ELR (cell line): ENCODE results near the gene MAL.

Source experiments
- DNase-seq: peaks from one replicate; pipeline ENCODE4 v3.0.0-alpha.2; 2015; ENCODE audit warnings: low read depth

The MAL gene

DNA sequence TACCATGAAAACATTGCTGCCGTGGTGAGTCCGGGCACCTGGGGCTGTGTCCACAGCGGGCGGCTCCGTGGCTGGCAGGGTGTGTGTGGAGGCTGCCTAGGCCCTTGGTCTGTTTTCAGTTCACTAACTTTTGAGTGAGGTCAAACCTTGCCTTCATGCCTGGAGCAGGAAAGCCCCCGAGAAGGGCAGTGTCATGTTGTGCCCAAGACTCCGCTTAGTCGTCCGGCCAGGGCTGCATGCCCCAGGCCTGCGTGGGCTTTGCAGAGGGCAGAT, 24.1 kb downstream of the MAL start:
- DNase-seq, result no peak

DNA sequence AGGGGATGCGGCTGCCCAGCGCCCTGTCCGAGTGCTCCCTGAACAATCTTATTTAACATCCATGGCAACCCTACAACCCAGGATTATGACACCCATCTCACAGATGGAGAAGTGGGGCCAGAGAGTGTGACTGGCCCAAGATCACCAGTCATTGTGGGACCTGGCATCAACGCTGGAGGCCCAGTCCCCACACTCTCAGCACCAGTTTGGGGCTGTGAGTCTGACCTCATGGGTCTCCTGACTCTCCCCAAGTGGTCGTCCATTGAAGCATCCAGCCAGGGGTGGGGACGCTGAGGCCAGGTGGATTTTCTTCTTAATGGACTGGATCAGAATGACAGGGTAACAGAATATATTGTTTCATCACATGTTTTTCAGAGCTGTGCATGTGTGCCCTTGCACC, 24.5 kb downstream of the MAL start:
- DNase-seq, result no peak

DNA sequence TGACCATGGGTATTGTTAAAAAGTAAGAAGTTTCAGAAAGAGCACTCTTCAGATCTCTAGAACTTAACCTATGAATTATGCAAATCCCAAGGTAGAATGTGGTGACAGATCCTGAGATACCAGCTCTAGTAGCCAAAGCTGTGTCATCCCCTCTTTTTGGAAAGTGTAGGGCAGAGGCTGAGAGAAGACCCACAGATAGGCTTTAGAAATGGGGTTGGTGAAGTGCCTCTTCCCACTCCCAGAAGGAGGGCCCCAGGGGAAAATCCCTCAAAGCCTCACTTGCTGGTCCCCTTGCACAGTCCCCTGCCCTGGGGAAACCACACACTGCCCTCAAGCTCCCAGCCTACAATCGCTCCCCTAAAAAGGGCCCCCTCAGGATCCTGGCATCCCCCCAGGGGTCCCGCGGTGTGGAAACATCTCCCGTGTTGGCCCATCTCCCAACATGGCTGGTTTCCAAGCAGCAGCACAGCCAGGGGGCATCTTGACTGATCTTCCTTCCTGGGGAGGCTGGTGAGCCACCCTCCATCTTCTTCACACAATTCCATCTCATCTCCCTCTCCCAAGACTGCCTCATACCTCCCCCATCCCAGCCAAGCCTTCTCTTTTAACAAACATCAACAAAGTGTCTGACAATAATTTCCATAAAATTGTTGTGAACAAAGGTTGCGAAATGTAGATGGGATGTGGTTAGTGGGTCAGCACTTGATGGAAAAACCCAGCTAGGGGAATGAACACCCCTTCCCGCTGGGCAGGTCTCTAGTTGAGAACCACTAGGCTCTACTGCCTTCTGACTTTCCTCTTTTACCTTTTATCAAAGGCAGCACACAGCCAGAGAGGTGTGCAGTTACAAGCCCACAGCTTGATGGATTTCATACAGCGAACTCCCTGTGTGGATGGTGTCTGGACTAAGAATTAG, 25.1 kb downstream of the MAL start:
- no peak for DNase-seq

DNA sequence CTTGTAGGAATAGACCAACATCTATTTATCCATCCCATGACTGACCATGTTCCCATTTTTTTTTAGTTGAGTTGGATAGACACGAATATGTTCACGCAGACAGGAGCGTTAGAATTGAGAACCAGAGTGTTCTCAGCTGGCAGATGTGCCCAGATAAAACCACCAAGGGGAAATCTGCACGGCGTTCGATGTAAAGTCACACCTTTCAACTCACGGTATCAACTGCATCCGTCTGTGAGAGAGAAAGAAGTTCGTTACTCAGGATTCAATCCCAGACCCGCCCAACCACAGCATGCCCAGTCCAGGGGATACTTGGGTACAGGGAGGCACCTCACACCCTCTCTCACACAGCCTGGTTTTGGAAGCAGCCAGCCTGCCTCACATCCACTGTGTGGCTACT, 26.1 kb downstream of the MAL start:
- no peak for DNase-seq

DNA sequence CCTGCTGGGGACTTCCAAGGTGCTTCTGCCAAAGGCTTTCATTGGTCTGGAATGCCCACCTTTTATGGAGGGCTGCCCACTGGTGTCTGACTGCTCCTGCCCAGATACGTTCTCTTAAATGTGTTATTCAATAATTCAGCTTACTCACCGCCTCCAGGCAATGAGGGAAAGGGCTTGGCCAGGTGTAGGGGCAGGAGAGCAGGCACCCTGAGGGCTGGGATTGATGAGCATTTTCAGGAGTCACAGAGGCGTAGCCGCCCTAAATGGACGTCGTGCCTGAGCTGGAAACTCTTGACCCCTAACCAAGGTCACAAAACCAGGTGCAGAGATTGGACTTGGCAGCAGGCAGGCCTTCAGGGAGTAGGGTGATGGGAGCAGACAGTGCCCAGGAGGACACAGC, 26.8 kb downstream of the MAL start:
- DNase-seq, result no peak

DNA sequence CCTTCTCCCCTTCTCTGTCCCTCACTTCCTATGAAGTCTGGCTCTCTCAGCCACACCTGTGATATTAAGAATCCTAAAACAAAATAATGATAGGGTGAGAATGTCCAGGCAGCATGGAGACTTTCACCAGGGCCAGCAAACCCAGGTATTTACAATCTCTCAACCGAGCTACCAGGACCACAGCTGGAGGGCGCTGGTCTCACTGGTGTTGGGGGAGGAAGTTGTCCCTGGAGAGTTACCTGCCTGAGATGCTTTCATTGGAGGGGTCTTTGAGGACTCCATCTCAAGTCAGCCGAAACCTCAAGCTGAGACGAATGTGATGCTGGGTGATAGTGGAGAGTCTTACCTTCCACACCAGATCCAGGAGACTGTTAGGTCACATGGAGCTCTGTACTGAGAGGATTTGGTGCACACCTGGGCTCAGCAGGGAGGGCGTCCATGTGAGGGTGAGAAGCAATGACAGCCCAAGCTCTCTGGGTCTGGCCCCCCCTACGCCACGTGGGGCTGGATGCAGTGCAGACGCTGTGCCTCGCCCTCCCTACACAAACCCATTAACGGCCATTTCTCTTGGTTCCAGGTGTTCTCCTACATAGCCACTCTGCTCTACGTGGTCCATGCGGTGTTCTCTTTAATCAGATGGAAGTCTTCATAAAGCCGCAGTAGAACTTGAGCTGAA, 27.4 kb downstream of the MAL start:
- no peak for DNase-seq

DNA sequence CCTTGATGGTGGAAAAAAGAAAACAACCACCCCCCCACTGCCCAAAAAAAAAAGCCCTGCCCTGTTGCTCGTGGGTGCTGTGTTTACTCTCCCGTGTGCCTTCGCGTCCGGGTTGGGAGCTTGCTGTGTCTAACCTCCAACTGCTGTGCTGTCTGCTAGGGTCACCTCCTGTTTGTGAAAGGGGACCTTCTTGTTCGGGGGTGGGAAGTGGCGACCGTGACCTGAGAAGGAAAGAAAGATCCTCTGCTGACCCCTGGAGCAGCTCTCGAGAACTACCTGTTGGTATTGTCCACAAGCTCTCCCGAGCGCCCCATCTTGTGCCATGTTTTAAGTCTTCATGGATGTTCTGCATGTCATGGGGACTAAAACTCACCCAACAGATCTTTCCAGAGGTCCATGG, 28.0 kb downstream of the MAL start:
- DNase-seq, result no peak

DNA sequence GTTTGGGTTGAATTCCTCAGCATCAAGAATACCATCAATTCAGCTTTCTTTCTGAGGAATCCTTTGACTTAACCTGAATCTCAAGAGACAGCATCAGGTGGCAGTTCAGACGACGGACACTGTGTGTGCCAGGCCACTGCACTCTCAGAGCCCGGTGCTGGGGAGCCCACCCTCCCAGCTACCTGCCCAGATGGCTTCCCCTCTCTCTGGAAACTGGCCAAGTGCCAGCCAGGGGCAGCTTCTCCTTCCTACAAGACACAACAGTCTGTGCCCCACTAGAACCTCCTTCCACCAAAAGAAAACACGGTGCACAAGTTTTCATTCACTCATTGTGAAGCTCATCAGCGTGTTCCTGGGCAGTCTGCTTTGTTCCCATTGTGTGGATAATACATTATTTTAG, 28.5 kb downstream of the MAL start:
- DNase-seq, result no peak

DNA sequence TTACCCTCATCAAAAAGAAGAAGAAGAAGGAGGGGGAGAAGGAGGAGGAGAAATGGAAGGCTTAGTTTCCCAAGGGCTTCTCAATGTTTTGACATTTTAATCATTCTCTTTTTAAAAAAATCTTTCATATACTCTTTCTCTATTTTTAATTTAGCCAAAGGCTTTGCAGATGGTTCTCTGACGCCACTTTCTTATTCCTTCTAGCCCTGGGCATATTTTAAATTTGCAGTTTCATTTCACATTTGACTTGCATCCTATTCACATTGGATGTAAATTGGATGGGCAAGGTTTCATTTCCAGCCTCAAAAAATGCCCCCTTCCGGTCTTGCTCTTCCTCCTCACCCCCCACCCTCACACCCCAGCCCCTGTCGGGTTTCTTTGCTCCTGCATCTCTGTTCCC, 29.8 kb downstream of the MAL start:
- no peak for DNase-seq

DNA sequence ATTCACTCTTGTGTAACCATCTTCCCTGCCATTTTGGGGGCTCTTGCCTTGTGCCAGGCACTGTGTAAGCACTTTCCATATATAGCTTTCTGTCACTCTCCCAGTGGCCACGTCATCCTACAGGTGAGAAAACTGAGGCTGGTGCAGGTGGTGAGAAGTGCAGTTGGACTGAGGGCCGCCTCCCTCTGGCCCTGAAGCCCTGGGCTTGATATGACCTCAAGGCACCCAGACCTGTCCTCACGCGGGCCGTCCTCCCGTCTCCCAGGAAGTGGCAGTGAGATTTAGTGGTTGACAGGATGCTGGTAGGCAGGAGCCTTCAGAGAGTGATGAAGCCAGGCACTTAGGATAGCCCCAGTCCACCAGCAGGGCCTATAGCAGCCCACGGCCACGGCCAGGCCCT, 30.5 kb downstream of the MAL start:
- no peak for DNase-seq

DNA sequence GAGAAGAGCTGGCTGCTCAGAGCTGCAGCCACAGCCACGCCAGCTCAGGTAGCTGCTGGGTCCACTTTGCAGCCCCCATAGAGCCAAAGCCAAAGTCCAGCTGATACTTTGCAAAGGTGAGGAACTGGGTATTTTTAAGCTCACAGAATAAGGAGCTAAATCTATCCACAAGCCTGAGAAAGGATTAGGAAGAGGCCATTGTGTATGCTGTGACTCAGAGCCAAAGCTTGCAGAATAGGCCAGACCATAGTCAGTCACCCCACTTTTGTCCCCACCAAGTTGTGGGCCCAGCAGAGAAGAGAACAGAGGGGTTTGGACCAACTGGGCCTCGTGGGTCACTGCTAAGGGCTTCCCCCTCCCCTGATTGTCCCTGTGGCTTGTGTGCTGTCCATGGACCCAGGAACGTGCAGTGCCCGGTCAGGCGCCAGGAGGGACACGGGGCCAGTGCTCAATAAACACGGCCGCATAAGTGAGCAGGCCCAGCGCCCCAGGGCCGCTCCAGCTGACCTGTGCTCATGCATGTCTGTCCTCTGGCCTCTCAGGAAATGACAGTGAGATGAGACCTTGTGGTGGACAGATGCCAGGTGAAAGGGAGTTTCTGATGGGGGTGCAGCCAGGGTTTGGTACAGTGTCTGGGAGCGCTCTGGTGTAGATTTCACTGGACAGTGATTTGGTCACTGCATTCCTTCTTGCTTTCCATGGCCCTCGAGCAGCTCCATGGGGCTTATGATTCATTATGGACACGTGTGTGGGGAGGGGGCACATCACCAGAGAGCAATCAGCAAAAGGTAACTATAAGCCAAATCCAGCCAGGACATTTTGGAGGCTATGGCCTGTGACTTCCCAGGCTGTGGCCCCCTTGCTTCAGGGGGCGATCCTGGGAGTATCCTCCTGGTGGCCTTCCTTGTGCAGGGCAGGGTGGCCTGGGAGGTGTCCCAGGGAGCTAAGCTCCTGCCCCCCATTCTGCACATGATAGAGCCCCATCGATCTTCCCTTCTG, 31.3 kb downstream of the MAL start:
- peak; percentile 58 for DNase-seq

DNA sequence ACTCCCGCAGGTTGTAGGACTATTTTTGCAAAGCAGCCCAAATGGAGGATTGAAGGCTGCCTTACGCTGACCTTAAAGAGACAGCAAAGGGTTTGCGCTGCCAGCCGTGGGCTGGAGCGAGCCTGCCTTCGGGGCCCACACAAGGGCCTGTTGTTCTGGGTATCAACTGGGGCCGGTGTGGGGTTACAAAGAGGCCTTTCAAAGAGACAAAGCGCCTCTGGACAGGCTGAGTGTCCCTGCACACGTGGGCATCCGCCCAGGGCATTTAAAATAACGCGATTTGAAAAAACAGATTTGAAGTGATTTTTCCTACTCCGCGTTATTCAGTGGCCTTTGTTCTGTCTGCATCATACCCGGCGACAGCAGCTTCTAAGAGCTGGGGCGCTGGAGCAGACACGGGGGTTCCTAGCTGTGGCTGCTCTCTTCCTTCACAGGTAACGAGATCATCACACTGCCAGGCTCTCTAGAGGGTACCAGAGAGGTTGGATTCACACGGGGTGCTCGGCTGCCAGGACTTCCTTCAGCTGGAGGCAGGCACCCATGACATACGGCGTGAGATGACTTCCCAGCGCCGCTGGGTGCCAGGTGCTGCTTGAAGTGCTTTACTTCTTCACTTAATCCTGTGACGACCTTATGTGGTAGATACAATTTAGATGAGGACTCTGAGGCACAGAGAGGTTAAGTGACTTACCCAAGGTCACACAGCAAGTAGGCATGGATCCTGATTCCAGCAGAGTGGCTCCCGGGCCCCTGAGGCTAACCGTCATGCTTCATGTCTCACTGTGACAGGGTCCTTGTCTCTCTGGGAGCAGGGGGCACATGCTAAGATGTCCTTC, 32.2 kb downstream of the MAL start:
- no peak for DNase-seq

DNA sequence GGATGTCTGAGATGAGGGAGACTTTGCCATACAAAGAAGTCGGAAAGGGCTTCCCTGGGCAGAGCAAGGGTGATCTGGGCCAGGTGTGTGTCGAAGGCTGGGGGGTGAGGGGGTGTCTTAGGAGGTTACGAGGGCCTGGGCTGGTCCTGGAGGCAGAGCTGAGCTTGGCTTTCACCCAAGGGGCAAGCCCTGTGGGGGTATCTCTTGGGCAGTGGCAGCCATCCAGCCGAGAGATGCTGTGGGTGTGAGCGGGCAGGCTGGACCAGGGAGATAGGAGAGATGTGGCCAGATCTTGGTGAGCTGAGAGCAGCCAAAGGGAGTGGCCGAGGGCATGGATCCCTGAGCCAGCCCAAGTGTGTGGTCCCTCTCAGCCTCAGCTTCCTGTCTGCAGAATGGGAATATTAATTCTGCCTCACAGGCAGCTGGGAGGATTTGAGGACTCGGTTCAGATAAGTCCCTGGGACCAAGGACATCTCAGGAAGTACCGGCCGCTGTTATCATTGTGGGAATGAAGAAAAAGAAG, 33.0 kb downstream of the MAL start:
- no peak for DNase-seq

DNA sequence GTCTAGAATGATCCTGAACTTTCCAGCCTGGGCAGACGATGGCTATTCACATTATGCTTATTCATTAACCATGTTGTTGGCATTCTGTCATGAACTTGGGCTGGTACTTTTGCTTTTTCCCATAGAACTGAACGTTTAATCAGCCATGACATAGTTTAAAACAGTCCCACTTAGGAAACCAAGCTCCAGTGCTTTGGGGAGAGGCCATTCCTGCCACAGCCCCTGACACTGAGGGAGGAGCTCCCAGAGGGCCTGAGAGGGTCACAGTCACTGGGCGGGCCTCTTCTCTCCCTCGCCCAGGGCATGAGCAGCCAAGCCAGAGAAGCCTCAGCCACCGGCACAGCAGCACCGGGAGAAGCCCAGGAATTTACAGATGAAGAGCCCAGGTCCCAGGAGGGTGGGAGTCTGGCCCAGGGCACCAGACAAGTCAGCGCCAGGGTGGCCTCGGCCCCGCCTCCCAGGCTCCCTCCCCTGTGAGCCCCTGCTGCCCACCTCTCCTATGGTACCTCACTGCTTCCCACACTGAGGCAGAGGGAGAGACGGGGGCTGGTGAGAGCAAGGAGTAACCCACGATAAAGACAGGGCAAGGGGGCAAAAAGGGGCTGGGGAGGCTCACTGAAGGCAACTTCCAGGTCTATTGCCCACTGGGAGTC, 33.6 kb downstream of the MAL start:
- no peak for DNase-seq

DNA sequence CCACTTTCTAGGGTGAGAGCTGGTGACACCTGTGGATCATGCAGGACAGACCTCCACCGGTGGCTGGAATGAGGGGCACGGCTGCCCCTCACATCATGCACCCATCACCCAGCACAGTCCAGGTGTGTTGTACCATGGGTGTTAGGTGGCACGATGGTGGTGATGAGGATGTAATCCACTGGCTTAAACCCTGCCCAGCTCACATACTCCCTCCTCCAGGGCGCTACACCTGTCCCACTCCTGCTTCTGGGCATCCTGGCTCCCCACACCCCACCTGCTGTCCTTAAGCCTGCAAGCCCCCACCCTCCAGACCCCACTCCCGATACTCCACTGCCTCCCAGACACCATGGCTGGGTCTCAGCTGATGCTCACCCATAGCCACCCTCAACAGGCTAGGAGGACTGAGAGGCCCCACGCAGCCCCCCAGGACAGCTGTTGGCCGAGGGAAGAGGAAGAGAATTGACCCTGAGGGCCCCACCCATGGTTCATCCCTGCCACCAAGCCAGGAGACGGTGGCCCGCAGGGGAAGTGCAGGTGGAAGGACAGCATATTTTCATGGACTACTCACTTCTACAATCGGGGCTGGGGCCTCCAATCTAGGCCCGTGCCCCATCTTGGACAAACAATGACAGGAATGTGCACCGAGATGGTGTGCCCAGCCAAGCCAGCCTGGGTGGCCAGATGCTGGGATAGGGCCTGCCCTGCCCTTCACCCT, 34.3 kb downstream of the MAL start:
- no peak for DNase-seq

DNA sequence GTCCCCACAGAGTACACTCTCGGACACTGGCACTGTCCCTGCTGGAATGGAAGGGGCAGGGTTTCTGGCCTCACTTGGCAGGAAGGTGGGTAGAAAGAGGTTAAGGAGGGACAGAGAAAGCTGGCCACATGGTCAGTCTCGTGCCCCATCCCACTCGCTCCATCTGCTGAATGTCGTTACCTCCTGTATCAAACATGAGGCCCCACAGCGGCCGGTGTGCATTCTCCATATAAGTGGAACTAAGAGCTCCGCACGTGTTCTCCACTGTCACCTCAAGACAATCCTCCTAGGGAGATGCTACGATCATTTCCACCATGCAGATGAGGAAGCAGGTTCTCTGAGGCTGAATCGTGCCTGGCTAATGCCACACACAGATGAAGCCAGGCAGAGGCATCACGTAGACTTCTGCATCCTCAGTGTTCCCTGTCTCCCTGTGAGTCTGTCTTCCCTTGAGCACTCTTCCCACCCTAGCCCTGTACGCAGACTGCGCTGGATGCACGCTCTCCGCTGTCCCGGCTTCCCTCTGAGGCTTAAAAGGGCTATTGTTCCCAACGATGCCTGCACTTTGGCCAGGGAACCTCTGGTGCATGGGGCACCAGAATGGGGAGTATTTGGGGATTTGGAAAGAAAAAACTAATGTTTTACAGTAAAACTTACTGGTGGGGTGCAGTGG, 35.1 kb downstream of the MAL start:
- no peak for DNase-seq

DNA sequence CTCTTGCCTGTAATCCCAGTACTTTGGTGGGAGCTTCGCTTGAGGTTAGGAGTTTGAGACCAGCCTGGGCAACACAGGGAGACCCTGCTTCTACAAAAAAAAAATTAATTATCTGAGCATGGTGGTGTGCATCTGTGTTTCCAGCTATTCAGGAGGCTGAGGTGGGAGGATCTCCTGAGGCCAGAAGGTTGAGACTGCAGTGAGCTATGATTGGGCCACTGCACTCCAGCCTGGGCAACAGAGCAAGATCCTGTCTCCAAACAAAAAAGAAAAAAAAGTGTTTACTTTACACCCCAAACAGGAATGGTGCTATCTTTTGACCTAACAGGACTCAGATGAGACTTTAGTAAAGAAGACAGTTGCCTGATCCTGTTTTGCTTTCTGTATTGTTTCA, 35.6 kb downstream of the MAL start:
- no peak for DNase-seq

DNA sequence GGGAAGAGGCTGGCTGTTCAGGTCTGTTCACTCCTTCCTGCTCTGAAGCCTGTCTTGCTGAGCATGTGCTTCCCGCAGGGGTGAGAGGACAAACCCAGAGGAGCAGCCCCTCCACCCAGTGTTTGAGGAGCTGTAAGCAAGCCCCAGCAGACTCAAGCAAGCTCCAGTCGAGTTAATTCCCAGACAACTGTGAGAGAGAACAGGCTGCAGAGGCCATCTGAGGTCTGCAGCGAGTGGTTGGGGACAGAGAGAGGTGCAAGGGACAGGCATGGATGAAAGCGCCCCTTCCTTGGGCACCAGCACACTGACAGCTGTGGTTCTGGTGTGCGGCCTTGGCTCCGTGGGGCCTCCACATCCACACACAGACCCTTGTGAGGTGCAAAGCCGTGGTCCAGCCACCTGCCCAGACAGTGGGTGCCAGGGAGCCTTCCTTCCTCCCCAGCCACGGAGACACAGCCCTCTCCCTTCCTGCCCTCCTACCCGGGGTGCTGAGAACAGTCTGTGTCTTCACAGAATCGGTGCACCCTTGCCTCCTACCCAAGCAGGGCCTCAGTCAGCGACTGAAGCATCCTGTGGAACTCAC, 36.2 kb downstream of the MAL start:
- DNase-seq, result no peak
